ENCODE results near the gene CH25H. TPM values are rescaled to one million over a fixed set of nuclear protein-coding genes. Genes with fewer than 3 reads are reported as not detected.
A peak's percentile ranks its signal among the peaks of the same experiment; 100 is the strongest.
"Not testable (repeated sequence)": the region's sequence is repeated elsewhere in the genome, so short reads cannot be mapped to it uniquely, and the experiment has no call there.

The CH25H gene
- total RNA-seq = 1 to 10 TPM; 1.0 to 2.0 TPM

- TF ChIP-seq CTCF (IDR thresholded peaks at IDR 0.05) (no peak), POLR2A (IDR thresholded peaks at IDR 0.05) (peak in 2 of 3 donors; percentile 14 to 17)
- ATAC-seq = peak; percentile 71
- Histone ChIP-seq H3K27ac (peak within 1 kb of the TSS in 3 of 4 donors; percentile 11 to 49 (median 14)), H3K36me3 (replicated peaks in 1 of 2; ENCODE audit: insufficient read depth in 1 of 2, low read depth in 2 of 2) (no peaks in the 10 kb centered on the region), H3K27me3 (peaks cover 0 to 10% of the 10 kb centered on the region in 2 donors), H3K4me1 (peaks cover 22% of the 10 kb centered on the region), H3K9me3 (no peaks in the 10 kb centered on the region), H3K4me3 (no peak within 1 kb of the TSS)
- 0 to 1% methylated on average over 11 to 28 of the region's 28 CpGs for WGBS, 2 donors
- intact Hi-C loops (cut with DNase I) = loop anchor here (5.0 to 10.0 kb wide), 2 partner anchors 165 to 182 kb away; no protein-coding TSS in a partner anchor
- peak; percentile 56 to 66 (median 63) for DNase-seq
Measured at GRCh38 chr10:89207181-89207800, at the start of gene CH25H. Gene CH25H, minus strand, starts transcription at chr10:89207317. Its CDS starts 25 bp downstream, at chr10:89207292.

- Histone ChIP-seq H3K4me1 (no peaks in the 10 kb centered on the region), H3K27ac (peak overlapping the region in 1 of 4 donors; percentile 46), H3K4me3 (no peak overlapping the region), H3K36me3 (replicated peaks in 1 of 2; ENCODE audit: insufficient read depth in 1 of 2, low read depth in 2 of 2) (no peaks in the 10 kb centered on the region), H3K9me3 (no peaks in the 10 kb centered on the region), H3K27me3 (no peaks in the 10 kb centered on the region)
- ATAC-seq (no peak), DNase-seq (no peak)
- WGBS, 2 donors = 43 to 60% methylated on average over 3 of the region's 3 CpGs
- intact Hi-C loops (cut with DNase I) = no loop called here
- TF ChIP-seq CTCF (IDR thresholded peaks at IDR 0.05) (no peak), POLR2A (IDR thresholded peaks at IDR 0.05) (no peak)
Measured at GRCh38 chr10:89256340-89256739, 49.2 kb upstream of the CH25H start.

- Histone ChIP-seq H3K9me3 (no peaks in the 10 kb centered on the region), H3K4me3 (no peak overlapping the region), H3K27ac (peak overlapping the region in 1 of 4 donors; percentile 46), H3K36me3 (replicated peaks in 1 of 2; ENCODE audit: insufficient read depth in 1 of 2, low read depth in 2 of 2) (no peaks in the 10 kb centered on the region), H3K4me1 (peaks cover 5% of the 10 kb centered on the region), H3K27me3 (no peaks in the 10 kb centered on the region)
- intact Hi-C loops (cut with DNase I) = no loop called here
- no peak for TF ChIP-seq CTCF (IDR thresholded peaks at IDR 0.05)
- ATAC-seq (no peak), DNase-seq (no peak)
Measured at GRCh38 chr10:89255793-89256192, 48.7 kb upstream of the CH25H start.

- intact Hi-C loops (cut with DNase I) = not testable (repeated sequence)
Measured at GRCh38 chr10:89255091-89255579, 48.0 kb upstream of the CH25H start.

GRCh38 chr10:89252225-89252585 is 45.1 kb upstream of the CH25H start:
- no peak overlapping the region for H3K4me3 ChIP-seq
- WGBS, 2 donors = 70 to 74% methylated on average over 2 of the region's 2 CpGs
- intact Hi-C loops (cut with DNase I) = no loop called here

More at GRCh38 chr10:89255091-89255579, 48.0 kb upstream of the CH25H start:
- not testable (repeated sequence) for H3K36me3 ChIP-seq (replicated peaks in 1 of 2; ENCODE audit: insufficient read depth in 1 of 2, low read depth in 2 of 2); H3K4me3 ChIP-seq; DNase-seq; H3K27me3 ChIP-seq; H3K27ac ChIP-seq; ATAC-seq; H3K9me3 ChIP-seq; H3K4me1 ChIP-seq
- WGBS, 2 donors = 58 to 63% methylated on average over 2 of the region's 2 CpGs

More at GRCh38 chr10:89252225-89252585, 45.1 kb upstream of the CH25H start:
- no peak for ATAC-seq
- Histone ChIP-seq H3K9me3 (no peaks in the 10 kb centered on the region), H3K27me3 (no peaks in the 10 kb centered on the region), H3K36me3 (replicated peaks in 1 of 2; ENCODE audit: insufficient read depth in 1 of 2, low read depth in 2 of 2) (no peaks in the 10 kb centered on the region), H3K27ac (peak overlapping the region in 3 of 4 donors; percentile 78 to 82 (median 79)), H3K4me1 (peaks cover 8% of the 10 kb centered on the region)
- no peak for TF ChIP-seq POLR2A (IDR thresholded peaks at IDR 0.05)
- no peak for TF ChIP-seq CTCF (IDR thresholded peaks at IDR 0.05)
- DNase-seq = no peak

Measured in body of pancreas (tissue), 4 donors.